SU-DHL-6 (cell line): Measurements from ENCODE around the gene FMN1.

Source experiments
- EZH2phosphoT487 ChIP-seq: fragments of 200-600 bp; sonication (generic), shearing (Covaris generic); conservative IDR thresholded peaks from 2 replicates; pipeline ENCODE4 v1.6.1; 2018; ENCODE audit warnings: mild to moderate bottlenecking, antibody characterized with exemption, low read length, moderate library complexity, mixed read lengths
- TF ChIP-seq, protein P1 (sequence below): fragments of 200-600 bp; sonication (generic); IDR thresholded peaks from one replicate; pipeline ENCODE4 v1.5.1; 2017; ENCODE audit warnings: antibody characterized with exemption, mild to moderate bottlenecking, low read length, moderate library complexity; ENCODE audit not compliant: insufficient read depth, poor library complexity, severe bottlenecking

DNA sequence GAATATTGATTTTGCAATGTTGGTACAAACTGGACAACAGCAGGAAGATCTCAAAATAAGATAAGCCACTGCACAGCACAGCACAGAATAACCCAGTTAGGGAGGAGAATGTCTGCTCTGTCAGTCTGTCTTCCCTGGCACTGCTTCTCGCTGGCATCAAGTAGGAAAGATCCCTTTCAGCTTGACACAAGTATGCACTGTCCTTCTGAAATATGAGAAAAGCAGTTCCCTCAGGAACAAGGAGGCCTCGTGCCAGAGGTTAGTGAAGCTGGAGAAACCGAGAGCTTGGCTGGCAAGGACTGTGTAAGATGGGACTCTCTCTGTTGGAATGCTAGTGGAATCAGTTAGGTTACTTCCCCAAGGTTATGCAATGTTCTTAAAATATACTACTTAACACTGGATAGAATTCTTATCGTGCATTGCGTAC lies 59.1 kb downstream of the FMN1 start:
- TF ChIP-seq, protein P1, sequence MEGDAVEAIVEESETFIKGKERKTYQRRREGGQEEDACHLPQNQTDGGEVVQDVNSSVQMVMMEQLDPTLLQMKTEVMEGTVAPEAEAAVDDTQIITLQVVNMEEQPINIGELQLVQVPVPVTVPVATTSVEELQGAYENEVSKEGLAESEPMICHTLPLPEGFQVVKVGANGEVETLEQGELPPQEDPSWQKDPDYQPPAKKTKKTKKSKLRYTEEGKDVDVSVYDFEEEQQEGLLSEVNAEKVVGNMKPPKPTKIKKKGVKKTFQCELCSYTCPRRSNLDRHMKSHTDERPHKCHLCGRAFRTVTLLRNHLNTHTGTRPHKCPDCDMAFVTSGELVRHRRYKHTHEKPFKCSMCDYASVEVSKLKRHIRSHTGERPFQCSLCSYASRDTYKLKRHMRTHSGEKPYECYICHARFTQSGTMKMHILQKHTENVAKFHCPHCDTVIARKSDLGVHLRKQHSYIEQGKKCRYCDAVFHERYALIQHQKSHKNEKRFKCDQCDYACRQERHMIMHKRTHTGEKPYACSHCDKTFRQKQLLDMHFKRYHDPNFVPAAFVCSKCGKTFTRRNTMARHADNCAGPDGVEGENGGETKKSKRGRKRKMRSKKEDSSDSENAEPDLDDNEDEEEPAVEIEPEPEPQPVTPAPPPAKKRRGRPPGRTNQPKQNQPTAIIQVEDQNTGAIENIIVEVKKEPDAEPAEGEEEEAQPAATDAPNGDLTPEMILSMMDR: no peak
- TF ChIP-seq EZH2phosphoT487: no peak
